ENCODE data around the gene MON2.
"Not testable (repeated sequence)": the region's sequence is repeated elsewhere in the genome, so short reads cannot be mapped to it uniquely, and the experiment has no call there.

Gene MON2

GRCh38 chr12:62552906-62553556, 86.4 kb downstream of the MON2 start:
- no peak for DNase-seq

- not testable (repeated sequence) for DNase-seq
These were observed 92.7 kb downstream of the MON2 start for GRCh38 chr12:62559366-62559765.

- no peak for DNase-seq
These were observed 96.2 kb downstream of the MON2 start for GRCh38 chr12:62562846-62563245.

- DNase-seq: no peak
These were observed 108.4 kb downstream of the MON2 start for GRCh38 chr12:62575036-62575435.

- no peak for DNase-seq
These were observed 109.9 kb downstream of the MON2 start for GRCh38 chr12:62576503-62576902.

GRCh38 chr12:62578726-62579125, 112.1 kb downstream of the MON2 start:
- DNase-seq: no peak

GRCh38 chr12:62581288-62582064, 114.8 kb downstream of the MON2 start:
- peak in 2 of 6 experiments; percentile 29 to 37 for DNase-seq

- DNase-seq: no peak
These were observed 115.4 kb downstream of the MON2 start for GRCh38 chr12:62582065-62582366.

- no peak for DNase-seq
These were observed 118.0 kb downstream of the MON2 start for GRCh38 chr12:62584619-62585018.

GRCh38 chr12:62586850-62587249, 120.2 kb downstream of the MON2 start:
- DNase-seq: no peak

- DNase-seq: no peak
These were observed 122.3 kb downstream of the MON2 start for GRCh38 chr12:62588916-62589315.

GRCh38 chr12:62597253-62597652, 130.6 kb downstream of the MON2 start:
- no peak for DNase-seq

GRCh38 chr12:62598846-62599245, 132.2 kb downstream of the MON2 start:
- DNase-seq: no peak

GRCh38 chr12:62599854-62600437, 133.3 kb downstream of the MON2 start:
- DNase-seq: no peak

- no peak for DNase-seq
These were observed 135.1 kb downstream of the MON2 start for GRCh38 chr12:62601765-62602164.

- DNase-seq: peak; percentile 84 to 95 (median 91)
These were observed 135.8 kb downstream of the MON2 start for GRCh38 chr12:62602255-62603060.

GRCh38 chr12:62603061-62603810, 136.6 kb downstream of the MON2 start:
- peak; percentile 78 to 92 (median 85) for DNase-seq

- DNase-seq: no peak
These were observed 137.1 kb downstream of the MON2 start for GRCh38 chr12:62603811-62604098.

GRCh38 chr12:62604373-62604772, 137.7 kb downstream of the MON2 start:
- DNase-seq: peak in 1 of 6 experiments; percentile 24

- DNase-seq: peak in 1 of 6 experiments; percentile 8
These were observed 138.2 kb downstream of the MON2 start for GRCh38 chr12:62604871-62605270.

- no peak for DNase-seq
These were observed 139.4 kb downstream of the MON2 start for GRCh38 chr12:62605981-62606380.

- DNase-seq: no peak
These were observed 140.0 kb downstream of the MON2 start for GRCh38 chr12:62606654-62607053.

GRCh38 chr12:62613081-62613480, 146.5 kb downstream of the MON2 start:
- no peak for DNase-seq

Measured in stimulated activated naive CD4-positive, alpha-beta T cell (primary cell).